BE2C (cell line): ENCODE data around the gene TOMM70.

ENCODE experiments used
- DNase-seq: peaks from one replicate; pipeline ENCODE4 v3.0.0-alpha.2; 2020
- H3K27me3 ChIP-seq: fragments of 250-450 bp; sonication (Bioruptor Pico); 2 replicates; pipeline ENCODE4 v1.5.1; 2020; ENCODE audit warnings: mild to moderate bottlenecking
- H3K36me3 ChIP-seq: fragments of 250-450 bp; sonication (Bioruptor Pico); 2 replicates; pipeline ENCODE4 v1.5.1; 2020; ENCODE audit warnings: mild to moderate bottlenecking
- H3K4me1 ChIP-seq: fragments of 250-450 bp; sonication (Bioruptor Pico); 2 replicates; pipeline ENCODE4 v1.5.1; 2020
- H3K4me3 ChIP-seq: 2 replicates; pipeline ENCODE4 v1.5.1; 2011; ENCODE audit warnings: low read depth, low read length
- H3K9me3 ChIP-seq: fragments of 250-450 bp; sonication (Bioruptor Pico); 2 replicates; pipeline ENCODE4 v1.5.1; 2020
- TF ChIP-seq, protein P1 (sequence below): IDR thresholded peaks from 2 replicates; pipeline ENCODE4 v1.5.1; 2012; ENCODE audit warnings: mild to moderate bottlenecking, low read depth, low read length

The TOMM70 gene

DNA sequence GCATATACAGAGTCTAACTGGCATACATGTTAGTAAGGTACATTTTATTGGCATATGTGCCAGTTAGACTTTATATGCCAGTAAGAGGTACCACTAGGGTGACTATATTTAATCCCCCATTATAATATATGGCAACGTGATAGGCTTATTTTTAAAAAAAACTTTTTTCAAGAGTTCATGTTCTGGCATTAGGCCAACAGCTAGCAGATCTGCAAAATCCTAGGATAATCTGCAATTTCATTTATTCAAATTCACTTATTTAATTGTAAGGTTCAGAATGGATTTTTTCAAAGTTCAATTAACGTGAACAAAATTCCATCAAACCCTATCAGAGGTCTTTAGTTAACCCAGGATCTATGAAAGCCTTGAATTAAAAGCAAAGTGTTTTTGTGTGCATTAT is 34.5 kb downstream of the TOMM70 start:
- no peak for DNase-seq
- H3K27me3 ChIP-seq: no peaks in the 10 kb centered on the region
- H3K9me3 ChIP-seq: no peaks in the 10 kb centered on the region; the same call in 1 of the 2 replicates
- no peak overlapping the region for H3K4me3 ChIP-seq
- H3K4me1 ChIP-seq: no peaks in the 10 kb centered on the region
- peaks cover 88% of the 10 kb centered on the region for H3K36me3 ChIP-seq
- TF ChIP-seq, protein P1, sequence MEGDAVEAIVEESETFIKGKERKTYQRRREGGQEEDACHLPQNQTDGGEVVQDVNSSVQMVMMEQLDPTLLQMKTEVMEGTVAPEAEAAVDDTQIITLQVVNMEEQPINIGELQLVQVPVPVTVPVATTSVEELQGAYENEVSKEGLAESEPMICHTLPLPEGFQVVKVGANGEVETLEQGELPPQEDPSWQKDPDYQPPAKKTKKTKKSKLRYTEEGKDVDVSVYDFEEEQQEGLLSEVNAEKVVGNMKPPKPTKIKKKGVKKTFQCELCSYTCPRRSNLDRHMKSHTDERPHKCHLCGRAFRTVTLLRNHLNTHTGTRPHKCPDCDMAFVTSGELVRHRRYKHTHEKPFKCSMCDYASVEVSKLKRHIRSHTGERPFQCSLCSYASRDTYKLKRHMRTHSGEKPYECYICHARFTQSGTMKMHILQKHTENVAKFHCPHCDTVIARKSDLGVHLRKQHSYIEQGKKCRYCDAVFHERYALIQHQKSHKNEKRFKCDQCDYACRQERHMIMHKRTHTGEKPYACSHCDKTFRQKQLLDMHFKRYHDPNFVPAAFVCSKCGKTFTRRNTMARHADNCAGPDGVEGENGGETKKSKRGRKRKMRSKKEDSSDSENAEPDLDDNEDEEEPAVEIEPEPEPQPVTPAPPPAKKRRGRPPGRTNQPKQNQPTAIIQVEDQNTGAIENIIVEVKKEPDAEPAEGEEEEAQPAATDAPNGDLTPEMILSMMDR: no peak

DNA sequence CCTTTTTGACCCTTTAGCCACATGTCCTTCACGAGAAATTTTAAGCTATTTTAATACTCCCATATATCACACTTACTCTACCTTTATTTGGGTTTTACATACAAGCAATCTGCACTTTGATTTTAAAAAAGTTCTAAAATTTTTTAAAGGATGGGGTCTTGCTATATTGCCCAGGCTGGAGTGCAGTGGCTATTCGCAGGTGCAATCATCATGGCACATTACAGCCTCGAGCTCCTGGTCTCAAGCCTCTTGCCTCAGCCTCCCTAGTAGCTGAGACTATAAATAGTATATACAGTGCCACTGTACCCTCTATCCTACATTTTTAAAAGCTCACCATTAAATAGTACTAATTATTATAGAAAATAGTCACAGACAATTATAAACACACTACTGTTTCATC is 36.5 kb downstream of the TOMM70 start:
- Histone ChIP-seq H3K36me3 (peaks cover 75% of the 10 kb centered on the region), H3K27me3 (no peaks in the 10 kb centered on the region), H3K9me3 (no peaks in the 10 kb centered on the region; the same call in 1 of the 2 replicates), H3K4me1 (no peaks in the 10 kb centered on the region), H3K4me3 (no peak overlapping the region)
- DNase-seq: no peak
- TF ChIP-seq, protein P1: no peak

DNA sequence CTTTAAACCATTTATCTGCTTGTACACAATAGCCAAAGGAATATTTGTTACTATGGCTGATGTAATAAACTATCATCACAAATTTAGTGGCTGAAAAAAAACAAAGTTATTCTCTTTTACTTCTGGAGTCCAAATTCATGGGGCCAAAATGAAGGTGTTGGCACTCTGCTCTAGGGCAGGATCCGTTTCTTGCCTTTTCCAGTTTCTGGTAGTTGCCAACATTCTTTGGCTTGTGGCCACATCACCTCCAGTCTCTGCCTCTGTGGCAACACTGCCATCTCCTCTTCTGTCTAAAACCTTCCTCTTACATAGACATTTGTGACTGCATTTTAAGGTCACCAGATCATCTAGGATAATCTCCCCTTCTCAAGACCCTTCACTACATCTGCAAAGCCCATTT is 39.0 kb downstream of the TOMM70 start:
- Histone ChIP-seq H3K36me3 (peaks cover 52% of the 10 kb centered on the region), H3K4me3 (no peak overlapping the region), H3K27me3 (no peaks in the 10 kb centered on the region), H3K4me1 (no peaks in the 10 kb centered on the region), H3K9me3 (no peaks in the 10 kb centered on the region; the same call in 1 of the 2 replicates)
- no peak for DNase-seq
- TF ChIP-seq, protein P1: no peak

DNA sequence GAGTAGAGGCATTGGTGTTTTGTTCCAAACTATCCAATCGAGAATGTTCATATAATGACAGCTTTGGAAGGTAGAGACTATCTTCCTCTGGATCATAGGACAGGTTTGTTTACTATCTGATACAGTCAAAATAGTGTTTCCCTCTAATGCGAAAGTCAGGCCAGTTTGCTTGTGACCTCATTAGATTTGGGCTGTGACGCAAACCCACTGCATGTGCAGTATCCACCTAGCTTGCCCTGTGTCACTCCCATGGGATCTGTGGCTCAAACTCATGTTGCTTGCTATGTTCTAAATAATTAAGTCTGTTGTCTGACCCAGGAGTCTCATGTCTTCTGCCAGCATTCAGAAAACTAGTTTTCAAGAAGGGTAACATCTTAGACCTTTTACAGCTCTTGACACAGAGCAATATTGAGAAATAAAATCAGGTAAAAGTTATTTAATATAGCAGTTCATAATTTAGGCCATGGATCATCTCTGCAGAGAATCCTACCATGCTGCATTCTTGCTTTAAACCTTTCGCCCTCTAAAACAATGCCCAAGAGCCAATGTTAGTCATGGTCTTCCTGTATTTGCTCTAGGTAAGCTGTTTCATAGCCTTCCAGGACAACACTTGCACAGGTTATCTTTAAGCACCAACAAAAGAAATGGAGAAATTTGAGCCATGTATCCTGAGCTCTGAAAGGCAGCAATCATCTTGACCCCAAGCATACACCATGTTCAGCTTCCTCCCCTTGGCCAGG is 40.0 kb downstream of the TOMM70 start:
- Histone ChIP-seq H3K4me3 (no peak overlapping the region), H3K9me3 (no peaks in the 10 kb centered on the region; the same call in 1 of the 2 replicates), H3K36me3 (peaks cover 42% of the 10 kb centered on the region), H3K4me1 (no peaks in the 10 kb centered on the region), H3K27me3 (no peaks in the 10 kb centered on the region)
- TF ChIP-seq, protein P1: no peak
- no peak for DNase-seq

DNA sequence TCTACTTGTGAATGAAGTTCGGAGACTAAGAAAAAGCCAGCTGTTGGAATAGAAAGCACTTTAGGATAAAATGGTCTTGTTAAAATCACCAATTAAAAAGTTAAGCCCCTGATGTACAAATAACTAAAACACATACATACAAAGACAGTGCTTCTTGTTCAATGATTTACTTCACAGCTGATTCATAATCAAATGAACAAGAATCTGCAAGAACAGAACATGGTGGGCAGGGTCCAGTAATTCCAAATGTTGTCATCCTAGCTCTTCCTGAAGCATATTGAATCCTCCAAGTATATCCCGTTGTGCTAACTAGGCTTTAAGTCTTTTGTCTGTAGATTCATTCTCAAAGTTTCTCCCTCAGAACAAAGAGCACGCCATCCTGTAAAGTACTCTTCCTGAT is 41.9 kb downstream of the TOMM70 start:
- Histone ChIP-seq H3K36me3 (peaks cover 29% of the 10 kb centered on the region), H3K4me1 (peaks cover 7% of the 10 kb centered on the region; the same call in 1 of the 2 replicates), H3K4me3 (no peak overlapping the region), H3K27me3 (no peaks in the 10 kb centered on the region), H3K9me3 (no peaks in the 10 kb centered on the region; the same call in 1 of the 2 replicates)
- TF ChIP-seq, protein P1: no peak
- DNase-seq: no peak

DNA sequence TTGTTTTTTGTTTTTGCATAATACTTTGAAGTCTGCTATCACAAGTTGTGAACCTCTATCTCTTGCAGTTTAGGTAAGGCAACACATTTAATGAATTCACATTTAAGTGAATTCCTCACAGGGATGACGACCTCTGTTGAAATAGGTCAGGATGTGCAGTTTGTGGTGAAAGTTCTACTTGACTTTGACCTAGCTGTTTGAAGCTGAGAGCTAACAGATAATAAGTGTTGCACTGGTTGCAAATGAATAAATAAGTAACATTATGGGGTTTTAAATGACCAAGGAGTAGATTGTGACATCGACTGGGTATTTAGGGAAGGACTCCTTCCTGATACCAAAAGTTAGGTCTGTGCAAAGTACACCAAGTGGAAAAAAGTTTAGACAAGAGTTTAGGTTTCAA is 42.5 kb downstream of the TOMM70 start:
- no peak overlapping the region for H3K4me3 ChIP-seq
- H3K4me1 ChIP-seq: peaks cover 7% of the 10 kb centered on the region; the same call in 1 of the 2 replicates
- no peak for DNase-seq
- no peaks in the 10 kb centered on the region; the same call in 1 of the 2 replicates for H3K9me3 ChIP-seq
- peaks cover 27% of the 10 kb centered on the region for H3K36me3 ChIP-seq
- no peaks in the 10 kb centered on the region for H3K27me3 ChIP-seq
- TF ChIP-seq, protein P1: no peak
